Ishikawa (cell line): ENCODE measurements around the gene ZNF618.

Experiments used
- EP300 ChIP-seq: IDR thresholded peaks from 2 replicates; pipeline ENCODE4 v1.6.1; 2012; ENCODE audit warnings: borderline replicate concordance
- MAX ChIP-seq: IDR thresholded peaks from 2 replicates; pipeline ENCODE4 v1.6.1; 2012
- REST ChIP-seq: IDR thresholded peaks from 2 replicates; pipeline ENCODE4 v1.6.1; 2012; ENCODE audit warnings: low read depth, mild to moderate bottlenecking
- TCF12 ChIP-seq: IDR thresholded peaks from 2 replicates; pipeline ENCODE4 v1.6.1; 2012; ENCODE audit warnings: low read depth
- TEAD4 ChIP-seq: IDR thresholded peaks from 2 replicates; pipeline ENCODE4 v1.6.1; 2012
- USF1 ChIP-seq: IDR thresholded peaks from 2 replicates; pipeline ENCODE4 v1.6.1; 2012
- YY1 ChIP-seq: IDR thresholded peaks from 2 replicates; pipeline ENCODE4 v1.6.1; 2012; ENCODE audit warnings: low read depth
- ZBTB7A ChIP-seq: IDR thresholded peaks from 2 replicates; pipeline ENCODE4 v1.6.1; 2012; ENCODE audit warnings: low read depth

- TF ChIP-seq TCF12 (no peak), TEAD4 (no peak), YY1 (no peak), EP300 (no peak), REST (no peak), MAX (no peak), ZBTB7A (no peak), USF1 (no peak)
These were observed 140.0 kb downstream of the ZNF618 start for GRCh38 chr9:114016101-114016500.
